ENCODE data around the gene KRTAP4-5.
A peak's percentile ranks its signal among the peaks of the same experiment; 100 is the strongest.
"Not testable (repeated sequence)": the region's sequence is repeated elsewhere in the genome, so short reads cannot be mapped to it uniquely, and the experiment has no call there.

KRTAP4-5 gene

GRCh38 chr17:41145261-41145660 is 4.4 kb downstream of the KRTAP4-5 start:
- no peak for DNase-seq

GRCh38 chr17:41144846-41145245 is 4.8 kb downstream of the KRTAP4-5 start:
- DNase-seq = no peak

- no peak for DNase-seq
Measured at GRCh38 chr17:41141361-41141760, 8.3 kb downstream of the KRTAP4-5 start.

- peak; percentile 31 for DNase-seq
Measured at GRCh38 chr17:41140360-41141131, 9.1 kb downstream of the KRTAP4-5 start, which contains the start of gene KRTAP4-6. Gene KRTAP4-6 (minus strand): TSS chr17:41140544. CDS start chr17:41140487, 57 bp downstream.

- not testable (repeated sequence) for DNase-seq
Measured at GRCh38 chr17:41139865-41140264, 9.8 kb downstream of the KRTAP4-5 start.

GRCh38 chr17:41133880-41134735 is 15.5 kb downstream of the KRTAP4-5 start:
- no peak for DNase-seq

GRCh38 chr17:41131979-41132378 is 17.6 kb downstream of the KRTAP4-5 start:
- DNase-seq = no peak

- no peak for DNase-seq
Measured at GRCh38 chr17:41127371-41127770, 22.3 kb downstream of the KRTAP4-5 start.

- no peak for DNase-seq
Measured at GRCh38 chr17:41126412-41126811, 23.2 kb downstream of the KRTAP4-5 start.

- DNase-seq = no peak
Measured at GRCh38 chr17:41125064-41125463, 24.6 kb downstream of the KRTAP4-5 start.

- not testable (repeated sequence) for DNase-seq
Measured at GRCh38 chr17:41123991-41124371, 25.6 kb downstream of the KRTAP4-5 start, which contains the start of gene KRTAP4-12. Gene KRTAP4-12 (minus strand): TSS chr17:41124182. CDS start chr17:41124122, 60 bp downstream.

- not testable (repeated sequence) for DNase-seq
Measured at GRCh38 chr17:41123292-41123990, 26.2 kb downstream of the KRTAP4-5 start.

GRCh38 chr17:41121742-41122141 is 27.9 kb downstream of the KRTAP4-5 start:
- no peak for DNase-seq

GRCh38 chr17:41119696-41120690 is 29.6 kb downstream of the KRTAP4-5 start:
- peak; percentile 14 for DNase-seq

GRCh38 chr17:41118721-41119120 is 30.9 kb downstream of the KRTAP4-5 start:
- DNase-seq = no peak

GRCh38 chr17:41117846-41118386 is 31.7 kb downstream of the KRTAP4-5 start, which contains the start of gene KRTAP4-11:
Gene KRTAP4-11 (minus strand): TSS chr17:41118373. CDS start chr17:41118315, 58 bp downstream.
- DNase-seq = not testable (repeated sequence)

GRCh38 chr17:41116297-41116696 is 33.3 kb downstream of the KRTAP4-5 start:
- peak; percentile 1 for DNase-seq

GRCh38 chr17:41111151-41111885 is 38.3 kb downstream of the KRTAP4-5 start:
- no peak for DNase-seq

GRCh38 chr17:41108728-41109386 is 40.8 kb downstream of the KRTAP4-5 start:
- not testable (repeated sequence) for DNase-seq

- DNase-seq = no peak
Measured at GRCh38 chr17:41107941-41108450, 41.6 kb downstream of the KRTAP4-5 start.
